HG02884 (cell line): Measurements from ENCODE around the gene KCNQ5.

Experiments used
- ATAC-seq: cut with Tn5 transposase; IDR thresholded peaks from one replicate; pipeline ENCODE4 v1.9.1; 2021; ENCODE audit warnings: mild to moderate bottlenecking, moderate library complexity; ENCODE audit not compliant: unreplicated experiment

Gene KCNQ5

GRCh38 chr6:73042892-73043291 is 421.0 kb downstream of the KCNQ5 start:
- ATAC-seq: no peak

GRCh38 chr6:73043446-73043845 is 421.6 kb downstream of the KCNQ5 start:
- ATAC-seq: no peak

GRCh38 chr6:73045609-73046008 is 423.7 kb downstream of the KCNQ5 start:
- no peak for ATAC-seq

- ATAC-seq: no peak
Measured at GRCh38 chr6:73047801-73048200, 425.9 kb downstream of the KCNQ5 start.

- ATAC-seq: no peak
Measured at GRCh38 chr6:73049971-73050594, 428.2 kb downstream of the KCNQ5 start.

- ATAC-seq: no peak
Measured at GRCh38 chr6:73050706-73051105, 428.8 kb downstream of the KCNQ5 start.

GRCh38 chr6:73051147-73051546 is 429.3 kb downstream of the KCNQ5 start:
- no peak for ATAC-seq

- ATAC-seq: no peak
Measured at GRCh38 chr6:73054958-73055357, 433.1 kb downstream of the KCNQ5 start.

- ATAC-seq: no peak
Measured at GRCh38 chr6:73058736-73059135, 436.9 kb downstream of the KCNQ5 start.

- no peak for ATAC-seq
Measured at GRCh38 chr6:73062130-73062529, 440.3 kb downstream of the KCNQ5 start.

- no peak for ATAC-seq
Measured at GRCh38 chr6:73062837-73063236, 441.0 kb downstream of the KCNQ5 start.

- no peak for ATAC-seq
Measured at GRCh38 chr6:73064266-73064665, 442.4 kb downstream of the KCNQ5 start.

GRCh38 chr6:73073238-73073637 is 451.4 kb downstream of the KCNQ5 start:
- ATAC-seq: no peak

- ATAC-seq: no peak
Measured at GRCh38 chr6:73074175-73074574, 452.3 kb downstream of the KCNQ5 start.

GRCh38 chr6:73076211-73076954 is 454.5 kb downstream of the KCNQ5 start:
- ATAC-seq: no peak

- no peak for ATAC-seq
Measured at GRCh38 chr6:73078333-73078862, 456.5 kb downstream of the KCNQ5 start.

GRCh38 chr6:73078908-73079610 is 457.2 kb downstream of the KCNQ5 start:
- no peak for ATAC-seq

- no peak for ATAC-seq
Measured at GRCh38 chr6:73079611-73079955, 457.7 kb downstream of the KCNQ5 start.

GRCh38 chr6:73079978-73080377 is 458.1 kb downstream of the KCNQ5 start:
- ATAC-seq: peak; percentile 40

GRCh38 chr6:73081955-73082354 is 460.1 kb downstream of the KCNQ5 start:
- no peak for ATAC-seq

GRCh38 chr6:73083886-73084285 is 462.0 kb downstream of the KCNQ5 start:
- ATAC-seq: no peak

- ATAC-seq: peak; percentile 62
Measured at GRCh38 chr6:73085443-73085871, 463.6 kb downstream of the KCNQ5 start.
